Cardiac fibroblast (primary cell): ENCODE data around the gene KRTAP10-8.
"Not testable (repeated sequence)": the region's sequence is repeated elsewhere in the genome, so short reads cannot be mapped to it uniquely, and the experiment has no call there.

Source experiments
- DNase-seq, 2 donors: peaks; one replicate each; pipeline versions ENCODE4 v3.0.0 to v3.0.0-alpha.2; 2010; ENCODE audit warnings: low read depth in 2 of 2
- H3K4me3 ChIP-seq, 2 donors: replicated peaks in 1 of 2; 1 replicate in 1 of 2; 2 replicates in 1 of 2; pipeline ENCODE4 v1.5.1; 2011; ENCODE audit warnings: low read depth in 2 of 2, low read length in 2 of 2, mild to moderate bottlenecking in 2 of 2, moderate library complexity in 1 of 2
- CTCF ChIP-seq: IDR thresholded peaks from one replicate; pipeline ENCODE4 v1.5.1; 2011; ENCODE audit warnings: low read depth, mild to moderate bottlenecking, low read length, inconsistent platforms

KRTAP10-8 gene

GRCh38 chr21:44574457-44575306 is 37.2 kb upstream of the KRTAP10-8 start:
- DNase-seq = no peak
- no peak overlapping the region for H3K4me3 ChIP-seq
- no peak for TF ChIP-seq CTCF

GRCh38 chr21:44575307-44576024 is 36.4 kb upstream of the KRTAP10-8 start:
- H3K4me3 ChIP-seq = no peak overlapping the region
- no peak for TF ChIP-seq CTCF
- DNase-seq = no peak

- no peak overlapping the region for H3K4me3 ChIP-seq
- DNase-seq = no peak
- no peak for TF ChIP-seq CTCF
Measured at GRCh38 chr21:44576025-44576420, 35.9 kb upstream of the KRTAP10-8 start.

- no peak for TF ChIP-seq CTCF
- DNase-seq = no peak
- no peak overlapping the region for H3K4me3 ChIP-seq
Measured at GRCh38 chr21:44578371-44579055, 33.4 kb upstream of the KRTAP10-8 start.

- DNase-seq = no peak
- no peak overlapping the region for H3K4me3 ChIP-seq
- TF ChIP-seq CTCF = no peak
Measured at GRCh38 chr21:44579056-44579832, 32.6 kb upstream of the KRTAP10-8 start.

GRCh38 chr21:44579833-44580144 is 32.1 kb upstream of the KRTAP10-8 start:
- no peak for DNase-seq
- no peak overlapping the region for H3K4me3 ChIP-seq
- TF ChIP-seq CTCF = no peak

- H3K4me3 ChIP-seq, DNase-seq: not testable (repeated sequence)
Measured at GRCh38 chr21:44580231-44580821, 31.6 kb upstream of the KRTAP10-8 start, which contains the start of gene KRTAP10-5. KRTAP10-5 (minus strand) TSS chr21:44580604; CDS start chr21:44580578, 26 bp downstream.
